HG02938 (cell line): Measurements from ENCODE around the gene TMEM50B.
"Not testable (repeated sequence)": the region's sequence is repeated elsewhere in the genome, so short reads cannot be mapped to it uniquely, and the experiment has no call there.

Experiments
- ATAC-seq: cut with Tn5 transposase; IDR thresholded peaks from one replicate; pipeline ENCODE4 v1.9.1; 2021; ENCODE audit warnings: mild to moderate bottlenecking, moderate library complexity; ENCODE audit not compliant: unreplicated experiment

The TMEM50B gene

DNA sequence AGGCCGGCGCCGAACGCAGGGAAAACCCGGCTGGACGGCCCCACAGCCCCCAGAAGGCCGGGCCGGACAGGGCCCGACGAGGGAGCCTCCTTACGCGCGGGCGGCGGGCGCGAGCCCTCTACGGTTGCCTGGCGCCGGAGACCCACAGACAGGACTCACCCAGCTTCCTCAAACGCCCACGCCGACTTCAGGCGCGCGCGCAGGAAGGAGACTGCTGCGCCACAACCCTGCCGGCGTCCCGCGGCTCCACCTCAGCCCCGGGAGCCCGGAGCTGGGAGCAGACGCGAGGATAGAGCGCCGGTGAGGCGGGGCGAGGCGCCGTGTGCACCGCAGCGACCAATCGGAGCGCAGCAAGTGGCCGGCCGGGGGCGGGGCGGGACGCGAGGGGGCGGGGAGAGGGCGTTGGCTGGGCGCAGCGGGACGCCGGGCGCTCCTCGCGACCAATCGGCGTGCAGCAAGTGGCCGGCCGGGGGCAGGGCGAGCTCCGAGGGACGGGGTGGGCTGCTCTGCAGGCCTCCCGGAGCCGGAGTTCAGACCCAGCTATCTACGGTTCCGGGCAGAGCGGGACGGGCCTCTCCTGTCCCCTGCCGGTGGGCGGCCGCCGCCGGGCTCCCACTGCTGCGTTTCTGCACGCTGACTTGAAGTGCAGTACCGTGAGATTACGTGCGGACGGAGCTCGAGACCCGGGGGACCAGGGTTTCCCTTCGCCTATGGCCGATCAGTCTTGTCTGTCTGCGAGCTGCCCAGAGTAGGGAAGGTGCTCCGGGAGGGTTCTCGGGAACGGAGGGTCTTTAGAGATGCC, at the start of gene TMEM50B:
Gene TMEM50B (minus strand): TSS at position 296 of the 802 bp plus-strand sequence. CDS start 11,089 bp downstream, outside the sequence.
- peak; percentile 79 for ATAC-seq

DNA sequence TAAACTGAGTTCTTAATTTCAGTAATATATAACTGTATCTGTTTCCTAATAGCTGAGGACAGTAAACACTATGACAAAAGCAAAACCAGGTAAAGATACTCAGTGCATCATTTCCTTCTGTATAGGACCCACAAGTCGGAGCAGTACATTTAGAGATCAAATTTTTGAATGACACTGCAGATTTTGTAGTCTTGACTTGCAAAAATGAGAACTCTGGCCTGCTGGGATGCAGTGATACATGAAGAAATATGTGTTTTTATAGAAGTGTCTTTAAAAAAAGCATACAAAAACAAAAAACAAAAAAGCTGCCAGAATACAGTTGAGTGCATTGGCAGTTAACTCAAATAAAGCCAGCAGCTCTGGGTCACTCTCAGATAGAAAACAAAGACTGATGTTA, 43.2 kb upstream of the TMEM50B start:
- no peak for ATAC-seq

DNA sequence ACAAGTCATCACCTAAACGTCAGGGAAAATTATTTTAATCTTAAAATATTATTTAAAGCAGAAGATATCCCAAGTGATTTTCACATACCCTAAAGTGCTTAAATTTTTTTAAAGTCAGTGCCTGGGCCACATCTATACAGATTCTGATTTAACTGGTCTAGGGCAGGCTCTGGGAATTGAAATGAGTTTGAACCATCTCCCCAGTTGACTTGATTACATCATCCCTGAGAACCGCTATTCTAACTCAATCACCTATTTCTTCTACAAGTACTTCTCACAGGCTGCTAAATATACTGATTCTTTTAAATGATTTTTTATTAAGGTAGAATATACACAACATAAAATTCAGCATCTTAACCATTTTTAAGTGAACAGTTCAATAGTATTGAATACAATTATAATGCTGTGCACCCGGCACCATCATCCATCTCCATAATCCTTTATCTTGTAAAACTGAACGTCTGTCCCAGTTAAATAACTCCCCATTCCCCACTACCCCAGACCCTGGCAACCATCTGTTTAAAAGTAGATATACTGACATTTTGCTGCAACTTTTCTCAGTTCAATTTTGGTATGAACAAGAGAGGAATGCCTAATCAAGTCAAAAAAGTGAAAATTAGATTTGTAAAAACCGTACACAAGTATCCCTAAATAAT, 42.7 kb upstream of the TMEM50B start:
- no peak for ATAC-seq

DNA sequence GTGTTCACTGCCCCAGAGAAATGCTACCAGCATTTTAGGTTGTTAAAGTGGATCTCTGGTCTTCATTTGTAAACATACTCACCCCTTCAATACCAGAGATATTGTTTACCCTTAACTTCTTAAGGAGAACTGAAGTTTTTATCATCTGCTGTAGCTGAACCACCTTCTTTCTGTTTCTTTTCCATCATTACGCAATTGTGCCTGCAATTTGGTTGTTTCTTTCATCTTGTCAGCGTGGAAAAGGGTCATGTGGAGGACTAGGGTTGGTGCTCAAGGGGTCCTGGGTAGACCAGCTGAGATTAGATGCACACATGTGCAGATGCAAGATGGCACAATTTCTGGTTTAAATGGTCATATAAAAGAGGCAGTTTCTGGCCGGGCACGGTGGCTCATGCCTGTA, 39.1 kb upstream of the TMEM50B start:
- ATAC-seq, result no peak

DNA sequence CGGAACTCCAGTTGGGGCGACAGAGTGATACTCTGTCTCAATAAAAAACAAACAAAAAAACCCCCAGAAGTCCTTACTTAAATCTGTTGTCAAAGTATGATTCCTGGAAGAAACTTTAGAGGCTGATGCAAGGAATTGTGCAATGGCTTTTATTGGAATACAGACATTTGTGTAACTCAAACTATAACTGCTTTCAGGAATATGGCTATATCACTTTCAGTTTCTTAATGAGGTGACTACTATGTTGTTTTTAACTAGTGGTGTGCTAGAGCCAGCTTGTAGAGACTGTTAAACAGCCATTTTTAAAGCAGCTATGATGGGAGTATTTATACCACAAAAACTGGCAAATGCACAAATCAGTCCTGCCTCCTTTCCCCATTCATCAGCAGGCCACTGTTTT, 34.5 kb upstream of the TMEM50B start:
- no peak for ATAC-seq

DNA sequence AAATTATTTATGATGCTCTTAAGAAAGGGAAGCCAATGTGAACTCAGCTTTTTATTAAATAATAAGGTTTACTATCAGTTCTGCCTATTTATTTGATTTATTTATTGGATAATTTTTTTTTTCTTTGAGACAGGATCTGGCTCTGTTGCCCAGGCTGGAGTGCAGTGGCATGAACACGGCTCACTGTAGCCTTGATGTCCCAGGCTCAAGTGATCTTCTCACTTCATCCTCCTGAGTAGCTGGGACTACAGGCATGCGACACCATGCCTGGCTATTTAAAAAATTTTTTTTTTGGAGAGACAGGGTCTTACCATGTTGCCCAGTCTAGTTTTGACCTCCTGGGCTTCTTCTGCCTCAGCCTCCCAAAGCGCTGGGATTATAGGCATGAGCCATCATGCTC, 32.7 kb upstream of the TMEM50B start:
- ATAC-seq, result no peak

DNA sequence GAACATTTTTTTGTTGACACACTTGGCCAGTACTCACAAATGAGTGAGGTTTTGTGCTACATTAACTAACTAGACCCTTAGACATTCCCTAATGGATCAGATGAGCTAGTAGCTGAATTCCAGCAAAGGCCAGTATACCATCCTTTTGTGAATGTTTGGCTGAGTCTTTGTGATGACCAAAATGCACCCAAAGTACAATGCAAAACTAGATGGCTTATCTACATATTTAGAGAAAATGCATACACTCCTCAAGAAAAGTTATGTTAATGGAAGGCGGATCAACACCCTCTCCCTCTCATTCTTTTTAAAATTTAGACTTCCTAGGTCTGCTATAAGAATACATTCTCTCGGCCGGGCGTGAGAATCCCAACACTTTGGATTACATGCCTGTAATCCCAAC, 31.9 kb upstream of the TMEM50B start:
- no peak for ATAC-seq

DNA sequence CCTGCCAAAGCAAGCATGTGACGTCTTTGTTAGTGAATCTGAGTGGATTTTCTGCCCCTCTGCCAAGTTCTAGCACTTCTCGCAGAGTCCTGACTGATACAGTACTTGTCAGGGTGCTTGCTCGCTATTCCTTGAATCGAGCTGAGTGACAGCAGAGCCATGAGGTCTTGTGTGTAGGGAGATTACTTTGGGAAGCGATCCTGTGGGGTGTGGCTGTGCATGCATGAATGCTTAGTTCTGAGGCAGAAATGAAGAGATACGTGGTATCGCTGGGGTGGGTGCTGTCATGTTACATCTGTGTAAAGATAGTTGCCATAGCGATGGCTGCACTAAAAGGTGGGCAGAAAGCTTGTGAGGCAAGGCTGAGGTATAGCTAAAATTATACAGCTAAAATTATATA, 31.1 kb upstream of the TMEM50B start:
- ATAC-seq, result no peak

DNA sequence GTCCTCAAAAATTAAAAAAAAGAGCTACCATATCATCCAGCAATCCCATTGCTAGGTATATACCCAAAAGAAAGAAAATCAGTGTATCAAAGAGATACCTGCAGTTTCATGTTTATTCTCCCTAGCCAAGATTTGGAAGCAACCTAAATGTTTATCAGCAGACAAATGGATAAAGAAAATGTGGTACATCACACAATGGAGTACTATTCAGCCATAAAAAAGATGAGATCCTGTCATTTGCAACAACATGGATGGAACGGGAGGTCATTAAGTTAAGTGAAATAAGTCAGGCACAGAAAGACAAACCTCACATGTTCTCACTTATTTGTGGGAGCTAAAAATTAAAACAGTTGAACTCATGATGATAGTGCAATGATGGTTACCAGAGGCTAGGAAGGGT, 27.2 kb upstream of the TMEM50B start:
- not testable (repeated sequence) for ATAC-seq

DNA sequence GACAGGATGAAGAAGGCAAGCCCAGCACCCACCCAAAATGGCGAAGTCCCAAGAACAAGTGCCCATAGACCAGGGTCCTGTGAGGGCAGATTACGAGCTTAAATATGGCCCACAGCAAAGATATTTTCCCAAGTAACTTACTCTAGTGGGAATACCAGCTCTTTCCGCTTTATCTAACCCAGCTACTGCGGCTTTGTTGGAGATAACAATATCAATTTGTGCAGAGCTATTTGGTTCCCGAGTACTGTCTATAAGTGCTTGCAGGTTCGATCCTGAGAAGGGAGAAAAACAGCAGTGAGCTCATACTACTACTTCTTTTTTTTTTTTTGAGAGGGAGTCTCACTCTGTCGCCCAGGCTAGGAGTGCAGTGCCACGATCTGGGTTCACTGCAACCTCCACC, 26.1 kb upstream of the TMEM50B start:
- no peak for ATAC-seq

DNA sequence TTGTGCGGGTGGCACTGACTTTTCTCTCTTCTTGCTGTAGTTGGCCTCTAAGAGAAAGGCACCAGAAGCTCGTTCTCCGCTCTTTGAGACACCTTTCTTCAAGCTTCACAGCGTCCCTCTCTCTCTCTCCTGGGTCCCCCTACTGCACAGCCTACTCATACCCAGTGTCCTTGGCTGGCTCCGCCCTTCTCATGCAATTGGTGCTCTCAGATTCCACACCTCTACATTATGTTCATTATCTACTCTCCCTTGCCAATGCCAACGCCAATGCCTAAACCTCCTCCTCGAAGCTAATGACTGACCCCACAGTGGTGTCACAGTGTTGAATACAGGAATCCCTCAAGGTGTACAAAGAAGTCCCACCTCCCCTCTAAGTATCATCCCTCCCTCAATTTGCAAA, 16.6 kb upstream of the TMEM50B start:
- no peak for ATAC-seq

DNA sequence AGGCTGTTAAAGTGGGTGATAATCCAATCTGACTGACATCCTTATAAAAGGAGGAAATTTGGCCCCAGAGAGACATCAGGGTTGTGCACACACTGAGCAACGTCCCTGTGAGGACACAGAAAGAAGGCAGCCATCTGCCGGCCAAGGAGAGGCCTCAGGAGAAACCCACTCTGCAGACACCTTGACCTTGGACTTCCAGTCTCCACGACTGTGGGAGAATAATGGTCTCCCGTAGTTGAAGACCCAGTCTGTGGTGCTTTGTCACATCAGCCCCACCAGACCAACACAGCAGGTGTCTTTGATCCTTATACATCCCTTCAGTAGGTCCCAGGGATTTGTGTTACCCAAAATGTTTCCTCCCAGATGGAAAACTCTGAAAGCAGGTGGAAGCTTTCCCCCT, 16.0 kb upstream of the TMEM50B start:
- ATAC-seq, result no peak

DNA sequence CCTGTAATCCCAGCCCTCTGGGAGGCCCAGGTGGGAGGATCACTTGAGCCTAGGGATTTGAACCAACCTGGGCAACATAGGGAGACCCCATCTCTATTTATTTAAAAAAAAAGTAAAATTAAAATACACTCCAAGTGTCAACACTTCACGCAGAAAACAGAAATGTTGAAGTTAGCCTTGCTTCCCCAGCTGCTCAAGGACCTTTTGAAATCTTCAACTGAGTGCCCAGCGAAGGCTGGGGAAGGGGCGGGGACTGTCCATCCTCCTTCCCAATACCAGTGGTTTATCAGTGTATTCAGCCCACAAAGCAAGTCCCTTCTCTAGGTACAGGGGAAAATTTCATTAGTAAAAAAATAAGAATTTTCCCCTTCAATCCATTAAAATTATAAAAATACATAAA, 14.0 kb upstream of the TMEM50B start:
- ATAC-seq, result no peak

DNA sequence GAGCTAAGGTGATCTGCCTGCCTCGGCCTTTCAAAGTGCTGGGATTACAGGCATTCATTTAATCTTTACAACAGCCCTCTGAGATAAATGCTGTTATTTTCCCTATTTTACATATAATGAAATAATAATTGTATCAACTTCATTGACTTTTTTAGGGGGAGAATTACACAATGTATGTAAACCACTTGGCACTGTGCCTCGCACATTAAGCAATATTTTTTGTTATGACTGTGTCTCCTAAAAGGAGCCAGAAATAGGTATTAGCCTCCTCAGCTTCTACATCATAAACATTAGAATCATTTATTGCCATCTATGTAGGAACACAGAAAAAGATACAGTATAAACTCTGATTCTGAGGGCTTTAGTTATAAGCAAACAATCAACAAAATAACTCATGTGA, 12.8 kb upstream of the TMEM50B start:
- ATAC-seq, result no peak

DNA sequence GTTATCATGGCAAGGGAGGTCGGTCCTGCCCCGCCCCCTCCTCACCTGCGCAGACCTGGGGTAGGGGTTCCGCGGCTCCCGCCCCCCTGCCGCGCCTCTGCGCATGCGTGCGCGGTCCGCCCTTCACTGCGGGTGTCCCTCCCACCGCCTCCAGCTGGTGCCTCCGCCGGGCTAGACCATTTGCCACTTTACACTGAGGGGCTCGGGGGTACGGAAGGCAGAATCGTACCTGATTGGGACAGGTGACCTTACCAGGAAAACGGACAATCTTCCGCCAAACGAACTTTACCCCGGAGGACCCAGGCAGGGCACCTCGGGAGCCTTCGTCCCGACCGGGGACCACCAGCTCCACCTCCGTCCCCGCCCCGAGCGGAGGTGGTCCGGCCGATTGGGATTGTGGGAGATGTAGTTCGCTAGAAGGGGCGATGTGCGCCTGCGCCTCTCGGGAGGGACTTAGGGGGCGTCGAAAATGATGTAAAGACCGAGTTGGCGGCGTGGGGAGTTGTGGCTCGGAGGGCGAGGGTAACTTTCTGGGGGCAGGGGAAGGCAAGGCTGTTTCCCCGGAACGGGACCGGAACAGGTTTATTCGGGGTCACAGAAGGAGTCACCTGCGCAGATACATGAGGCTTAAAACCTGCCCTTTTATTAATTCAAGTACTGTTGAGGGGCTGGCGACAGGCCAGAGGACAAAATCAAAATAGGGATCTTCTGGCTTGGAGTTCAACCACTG, 11.8 kb upstream of the TMEM50B start, which contains the start of gene DNAJC28:
Gene DNAJC28 (minus strand): TSS at position 344 of the 730 bp plus-strand sequence. CDS start 2,323 bp downstream, outside the sequence.
- peak; percentile 90 for ATAC-seq

DNA sequence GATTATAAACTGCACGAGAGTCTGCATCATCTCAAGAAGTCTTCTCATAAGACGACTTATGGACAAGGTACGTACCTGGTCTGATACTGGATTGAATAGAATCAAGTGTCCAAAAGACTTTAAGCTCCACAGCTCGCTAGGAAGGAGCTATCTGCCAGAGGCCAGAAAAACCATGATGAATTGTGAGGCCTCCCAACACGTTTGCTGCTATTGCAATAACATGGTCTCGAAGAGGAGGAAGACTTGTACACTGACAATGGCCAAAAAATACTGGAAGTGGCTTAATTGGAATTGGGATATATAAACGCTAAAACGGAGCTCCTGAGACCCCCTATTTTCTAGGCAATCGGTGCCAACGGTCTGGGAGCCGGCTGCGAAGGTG, 11.2 kb upstream of the TMEM50B start:
- no peak for ATAC-seq

DNA sequence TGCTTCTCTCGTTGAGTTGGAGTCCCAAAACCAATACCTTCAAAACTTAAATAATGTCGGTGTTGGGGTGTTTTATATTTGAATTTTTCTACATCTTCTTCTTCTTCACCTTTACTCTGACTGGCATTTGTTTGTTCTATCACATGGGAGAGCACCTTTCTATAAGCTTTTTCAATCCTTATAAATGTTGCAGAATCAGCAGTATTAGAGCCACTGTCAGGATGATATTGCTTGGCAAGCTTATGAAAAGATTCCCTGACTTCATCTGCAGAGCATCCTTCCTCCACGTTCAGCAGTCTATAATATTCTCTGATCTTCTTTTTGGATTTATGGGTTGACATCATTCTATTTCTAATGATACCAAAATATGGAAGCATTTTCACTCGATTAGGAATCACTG, 9.2 kb upstream of the TMEM50B start:
- ATAC-seq, result no peak

DNA sequence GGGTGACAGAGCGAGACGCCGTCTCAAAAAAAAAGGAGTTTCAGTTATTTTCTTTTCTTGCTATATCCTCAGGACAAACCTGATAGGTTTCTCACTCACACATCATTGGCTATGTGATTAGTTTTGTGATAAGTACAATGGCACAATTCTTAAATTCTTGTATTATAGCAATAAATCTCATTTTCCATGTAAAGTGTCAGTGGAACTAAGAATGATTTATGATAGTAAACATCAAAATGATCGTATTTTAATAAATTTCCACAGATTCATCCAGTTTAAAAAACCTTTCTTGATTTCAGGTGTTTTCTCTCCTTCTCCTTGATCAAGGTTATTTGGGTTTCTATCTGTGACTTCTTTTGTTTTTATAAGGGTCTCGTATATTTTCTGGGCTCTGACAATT, 8.2 kb upstream of the TMEM50B start:
- ATAC-seq, result no peak

DNA sequence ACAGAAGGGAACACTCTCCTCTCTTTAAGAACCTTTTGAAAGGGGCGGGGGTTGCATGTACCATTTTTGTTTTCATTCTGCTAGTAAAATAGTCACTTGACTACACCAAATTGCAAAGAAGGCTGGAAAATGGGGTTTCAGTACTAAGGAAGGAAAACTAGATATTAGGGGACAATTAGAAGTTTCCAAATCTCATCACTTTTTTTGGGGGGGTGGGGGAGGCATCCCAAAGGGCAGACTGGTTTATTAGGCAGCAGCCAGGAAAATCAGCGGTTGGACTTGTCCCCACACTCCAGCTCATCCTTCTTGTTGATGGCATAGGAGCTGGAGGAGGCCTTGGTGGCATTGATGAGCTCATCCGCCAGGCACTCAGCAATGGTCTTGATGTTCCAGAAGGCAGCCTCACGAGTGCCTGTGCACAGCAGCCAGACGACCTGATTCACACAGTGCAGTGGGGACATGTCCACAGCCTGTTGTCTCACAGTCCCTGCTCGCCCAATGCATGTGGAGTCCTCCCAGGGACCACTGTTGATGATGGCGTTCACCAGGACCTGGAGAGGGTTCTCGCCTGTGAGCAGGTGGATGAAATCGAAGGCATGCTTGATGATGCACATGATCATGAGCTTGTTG, 1.7 kb upstream of the TMEM50B start:
- ATAC-seq, result no peak

DNA sequence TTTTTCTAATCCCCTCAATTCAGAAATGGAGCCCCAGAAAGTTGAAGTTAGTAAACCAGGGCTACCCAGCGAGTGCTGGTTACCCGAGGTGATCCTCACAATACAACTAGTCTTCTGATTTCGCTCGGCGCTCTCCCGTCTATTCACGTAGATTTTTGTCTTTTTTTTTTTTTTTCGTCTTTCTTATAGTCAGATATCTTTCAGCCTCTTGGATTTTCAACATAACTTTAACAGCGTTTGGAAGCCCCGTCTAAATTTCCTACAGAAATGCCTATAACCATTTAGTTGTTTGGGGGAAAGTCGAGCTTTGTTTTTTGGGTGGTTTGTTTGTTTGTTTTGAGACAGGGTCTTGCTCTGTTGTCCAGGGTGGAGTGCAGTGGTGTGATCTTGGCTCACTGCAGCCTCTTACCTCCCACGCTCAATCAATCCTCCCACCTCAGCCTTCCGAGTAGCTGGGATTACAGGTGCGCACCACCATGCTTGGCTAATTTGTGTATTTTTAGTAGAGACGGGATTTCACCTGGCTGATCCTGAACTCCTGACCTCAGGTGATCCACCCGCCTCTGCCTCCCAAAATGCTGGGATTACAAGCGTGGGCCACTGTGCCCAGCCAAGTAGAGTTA, 818 bp upstream of the TMEM50B start:
- no peak for ATAC-seq
